ENCODE results near the gene FADS2. TPM values are rescaled to one million over a fixed set of nuclear protein-coding genes. Genes with fewer than 3 reads are reported as not detected.

FADS2 gene
- total RNA-seq, 4 donors from 2014 or later: 13.5 to 117 (median 84.9) TPM

- intact Hi-C loops (cut with DNase I; ENCODE audit: low total_unique reads): loop anchor here (5.0 to 10.0 kb wide), 3 partner anchors 48 to 183 kb away; partner anchors contain the start of genes FEN1 and TMEM258
- Histone ChIP-seq H3K27ac (peak overlapping the region; percentile 65 to 80), H3K4me1 (no peaks in the 10 kb centered on the region), H3K9me3 (no peaks in the 10 kb centered on the region), H3K36me3 (no peaks in the 10 kb centered on the region), H3K4me3 (no peak overlapping the region), H3K27me3 (no peaks in the 10 kb centered on the region)
- peak; percentile 99 to 100 (median 100) for TF ChIP-seq CTCF (IDR thresholded peaks at IDR 0.05)
- TF ChIP-seq POLR2A (IDR thresholded peaks at IDR 0.05): peak in 1 of 2 donors; percentile 33
- DNase-seq: peak; percentile 84 to 86
Measured at GRCh38 chr11:61899146-61899841, 71.2 kb downstream of the FADS2 start.

GRCh38 chr11:61900251-61900650 is 72.2 kb downstream of the FADS2 start:
- peak overlapping the region; percentile 65 to 80 for H3K27ac ChIP-seq
- H3K4me3 ChIP-seq: no peak overlapping the region

GRCh38 chr11:61901397-61901796 is 73.3 kb downstream of the FADS2 start:
- no peak for DNase-seq
- no peak overlapping the region for H3K27ac ChIP-seq
- TF ChIP-seq CTCF (IDR thresholded peaks at IDR 0.05): no peak
- TF ChIP-seq POLR2A (IDR thresholded peaks at IDR 0.05): no peak
- no peaks in the 10 kb centered on the region for H3K4me1 ChIP-seq
- no peaks in the 10 kb centered on the region for H3K9me3 ChIP-seq
- H3K4me3 ChIP-seq: no peak overlapping the region
- intact Hi-C loops (cut with DNase I; ENCODE audit: low total_unique reads): no loop called here
- H3K27me3 ChIP-seq: no peaks in the 10 kb centered on the region
- no peaks in the 10 kb centered on the region for H3K36me3 ChIP-seq

More at GRCh38 chr11:61900251-61900650, 72.2 kb downstream of the FADS2 start:
- intact Hi-C loops (cut with DNase I; ENCODE audit: low total_unique reads): no loop called here
- no peaks in the 10 kb centered on the region for H3K4me1 ChIP-seq
- H3K27me3 ChIP-seq: no peaks in the 10 kb centered on the region
- no peaks in the 10 kb centered on the region for H3K36me3 ChIP-seq
- no peak for DNase-seq
- TF ChIP-seq CTCF (IDR thresholded peaks at IDR 0.05) (no peak), POLR2A (IDR thresholded peaks at IDR 0.05) (no peak)
- H3K9me3 ChIP-seq: no peaks in the 10 kb centered on the region

GRCh38 chr11:61902313-61902712 is 74.2 kb downstream of the FADS2 start:
- Histone ChIP-seq H3K4me3 (no peak overlapping the region), H3K4me1 (no peaks in the 10 kb centered on the region), H3K36me3 (no peaks in the 10 kb centered on the region), H3K27ac (no peak overlapping the region), H3K27me3 (no peaks in the 10 kb centered on the region), H3K9me3 (no peaks in the 10 kb centered on the region)
- intact Hi-C loops (cut with DNase I; ENCODE audit: low total_unique reads): no loop called here
- DNase-seq: no peak
- TF ChIP-seq CTCF (IDR thresholded peaks at IDR 0.05): no peak
- no peak for TF ChIP-seq POLR2A (IDR thresholded peaks at IDR 0.05)

- no peak overlapping the region for H3K27ac ChIP-seq
- no peaks in the 10 kb centered on the region for H3K9me3 ChIP-seq
- TF ChIP-seq POLR2A (IDR thresholded peaks at IDR 0.05) (no peak), CTCF (IDR thresholded peaks at IDR 0.05) (no peak)
- intact Hi-C loops (cut with DNase I; ENCODE audit: low total_unique reads): no loop called here
- H3K4me3 ChIP-seq: no peak overlapping the region
- no peaks in the 10 kb centered on the region for H3K27me3 ChIP-seq
- peaks cover 0 to 4% of the 10 kb centered on the region in 2 donors for H3K4me1 ChIP-seq
- no peaks in the 10 kb centered on the region for H3K36me3 ChIP-seq
- no peak for DNase-seq
Measured at GRCh38 chr11:61903845-61904244, 75.7 kb downstream of the FADS2 start.
